HG02798 (cell line): ENCODE data around the gene ATF7.
"Not testable (repeated sequence)": the region's sequence is repeated elsewhere in the genome, so short reads cannot be mapped to it uniquely, and the experiment has no call there.

ENCODE experiments used
- ATAC-seq: cut with Tn5 transposase; IDR thresholded peaks from one replicate; pipeline ENCODE4 v1.9.1; 2021; ENCODE audit warnings: mild to moderate bottlenecking; ENCODE audit not compliant: unreplicated experiment, poor library complexity

The ATF7 gene

GRCh38 chr12:53600490-53601295 lies 25.5 kb downstream of the ATF7 start:
- no peak for ATAC-seq

GRCh38 chr12:53599579-53599978 lies 26.6 kb downstream of the ATF7 start:
- no peak for ATAC-seq

GRCh38 chr12:53598971-53599370 lies 27.2 kb downstream of the ATF7 start:
- not testable (repeated sequence) for ATAC-seq

GRCh38 chr12:53596920-53597363 lies 29.2 kb downstream of the ATF7 start:
- ATAC-seq = no peak

GRCh38 chr12:53594897-53595615 lies 31.1 kb downstream of the ATF7 start:
- ATAC-seq = no peak

GRCh38 chr12:53593707-53594106 lies 32.5 kb downstream of the ATF7 start:
- no peak for ATAC-seq

GRCh38 chr12:53593031-53593430 lies 33.2 kb downstream of the ATF7 start:
- ATAC-seq = no peak

GRCh38 chr12:53592426-53592825 lies 33.8 kb downstream of the ATF7 start:
- no peak for ATAC-seq

GRCh38 chr12:53591301-53592206 lies 34.6 kb downstream of the ATF7 start:
- ATAC-seq = no peak

GRCh38 chr12:53590652-53591051 lies 35.5 kb downstream of the ATF7 start:
- ATAC-seq = no peak

GRCh38 chr12:53589915-53590314 lies 36.3 kb downstream of the ATF7 start:
- no peak for ATAC-seq

GRCh38 chr12:53589423-53589822 lies 36.8 kb downstream of the ATF7 start:
- ATAC-seq = no peak

- ATAC-seq = no peak
These were observed 38.1 kb downstream of the ATF7 start for GRCh38 chr12:53588123-53588522.

GRCh38 chr12:53586745-53587144 lies 39.4 kb downstream of the ATF7 start:
- no peak for ATAC-seq

GRCh38 chr12:53585448-53586125 lies 40.6 kb downstream of the ATF7 start:
- ATAC-seq = peak; percentile 79

- ATAC-seq = peak; percentile 53
These were observed 46.6 kb downstream of the ATF7 start for GRCh38 chr12:53579545-53579955.

- ATAC-seq = no peak
These were observed 47.4 kb downstream of the ATF7 start for GRCh38 chr12:53578783-53579182.

- peak; percentile 59 for ATAC-seq
These were observed 48.2 kb downstream of the ATF7 start for GRCh38 chr12:53577941-53578352.

GRCh38 chr12:53575502-53576249 lies 50.5 kb downstream of the ATF7 start:
- no peak for ATAC-seq
